NCI-H1930 (cell line): ENCODE measurements around the gene VMA21.

Experiments
- DNase-seq, 2 experiments: peaks; one replicate each; lab custom pipeline; 2025; lab: John Stamatoyannopoulos, UW

The VMA21 gene

GRCh38 chrX:151396825-151397740 is at the start of gene VMA21:
Gene VMA21, plus strand, starts transcription at chrX:151397206. Its CDS starts 103 bp downstream, at chrX:151397309.
- DNase-seq: peak; percentile 57 to 72

GRCh38 chrX:151359341-151359740 is 37.7 kb upstream of the VMA21 start:
- no peak for DNase-seq

- peak in 1 of 2 experiments; percentile 9 for DNase-seq
Measured at GRCh38 chrX:151359931-151360871, 36.8 kb upstream of the VMA21 start.

- DNase-seq: no peak
Measured at GRCh38 chrX:151363316-151363715, 33.7 kb upstream of the VMA21 start.

- no peak for DNase-seq
Measured at GRCh38 chrX:151365579-151365978, 31.4 kb upstream of the VMA21 start.

- DNase-seq: no peak
Measured at GRCh38 chrX:151370906-151371305, 26.1 kb upstream of the VMA21 start.

GRCh38 chrX:151384807-151385206 is 12.2 kb upstream of the VMA21 start:
- no peak for DNase-seq

- no peak for DNase-seq
Measured at GRCh38 chrX:151386838-151387459, 10.1 kb upstream of the VMA21 start.

GRCh38 chrX:151391722-151392121 is 5.3 kb upstream of the VMA21 start:
- DNase-seq: no peak

- DNase-seq: no peak
Measured at GRCh38 chrX:151393514-151393913, 3.5 kb upstream of the VMA21 start.

GRCh38 chrX:151396042-151396824 is 773 bp upstream of the VMA21 start:
- peak in 1 of 2 experiments; percentile 10 for DNase-seq

- DNase-seq: no peak
Measured at GRCh38 chrX:151397741-151398070, 700 bp downstream of the VMA21 start.

GRCh38 chrX:151398346-151398745 is 1.3 kb downstream of the VMA21 start:
- no peak for DNase-seq

GRCh38 chrX:151402719-151403390 is 5.8 kb downstream of the VMA21 start:
- no peak for DNase-seq

GRCh38 chrX:151416579-151416978 is 19.6 kb downstream of the VMA21 start:
- no peak for DNase-seq

GRCh38 chrX:151419782-151420181 is 22.8 kb downstream of the VMA21 start:
- no peak for DNase-seq

GRCh38 chrX:151424505-151424904 is 27.5 kb downstream of the VMA21 start:
- DNase-seq: no peak

GRCh38 chrX:151448509-151448908 is 51.5 kb downstream of the VMA21 start:
- no peak for DNase-seq

GRCh38 chrX:151458824-151459223 is 61.8 kb downstream of the VMA21 start:
- no peak for DNase-seq
